SK-N-SH treated with all-trans-retinoic acid at 6 μM for 48 hours (cell line): Measurements from ENCODE around the gene TNFRSF21.
A peak's percentile ranks its signal among the peaks of the same experiment; 100 is the strongest.

Experiments used
- ATAC-seq: fragments of 200-7000 bp; cut with Tn5 transposase; 3 replicates; pipeline ENCODE4 v1.9.1; 2020; ENCODE audit warnings: mild to moderate bottlenecking, moderate library complexity
- ARNTL ChIP-seq: fragments of 450-650 bp; formaldehyde crosslinking; IDR thresholded peaks from 2 replicates; pipeline ENCODE4 v1.5.0; 2020; ENCODE audit warnings: low read depth, mild to moderate bottlenecking, moderate library complexity, borderline replicate concordance
- CSDC2 ChIP-seq: fragments of 250-450 bp; sonication (Bioruptor Pico); IDR thresholded peaks from 2 replicates; pipeline ENCODE4 v1.5.0; 2020; ENCODE audit warnings: mild to moderate bottlenecking, moderate library complexity
- CSRNP3 ChIP-seq: fragments of 250-450 bp; sonication (Bioruptor Pico); IDR thresholded peaks from 2 replicates; pipeline ENCODE4 v1.5.1; 2021; ENCODE audit warnings: mild to moderate bottlenecking, moderate library complexity
- ESRRG ChIP-seq: fragments of 250-450 bp; sonication (Bioruptor Pico); IDR thresholded peaks from 2 replicates; pipeline ENCODE4 v1.6.1; 2021; ENCODE audit warnings: mild to moderate bottlenecking
- ISL1 ChIP-seq: fragments of 250-450 bp; sonication (Bioruptor Pico); IDR thresholded peaks from 2 replicates; pipeline ENCODE4 v2.1.2; 2022; ENCODE audit warnings: mild to moderate bottlenecking, moderate library complexity
- OSR1 ChIP-seq: fragments of 250-450 bp; sonication (Bioruptor Pico); IDR thresholded peaks from 2 replicates; pipeline ENCODE4 v1.8.0; 2022; ENCODE audit warnings: moderate library complexity, mild to moderate bottlenecking, inconsistent platforms
- PPARA ChIP-seq: fragments of 250-450 bp; sonication (Bioruptor Pico); IDR thresholded peaks from 2 replicates; pipeline ENCODE4 v1.5.0; 2020; ENCODE audit warnings: mild to moderate bottlenecking, borderline replicate concordance
- RARB ChIP-seq: fragments of 250-450 bp; sonication (Bioruptor Pico); IDR thresholded peaks from 2 replicates; pipeline ENCODE4 v1.8.0; 2021; ENCODE audit warnings: mild to moderate bottlenecking, moderate library complexity
- SNAI2 ChIP-seq: fragments of 250-450 bp; sonication (Bioruptor Pico); IDR thresholded peaks from 2 replicates; pipeline ENCODE4 v1.5.0; 2020; ENCODE audit warnings: mild to moderate bottlenecking, moderate library complexity
- TCF4 ChIP-seq: fragments of 250-450 bp; sonication (Bioruptor Pico); IDR thresholded peaks from 2 replicates; pipeline ENCODE4 v1.8.0; 2021; ENCODE audit warnings: mild to moderate bottlenecking, moderate library complexity, borderline replicate concordance
- TOX ChIP-seq: fragments of 250-450 bp; sonication (Bioruptor Pico); IDR thresholded peaks from 2 replicates; pipeline ENCODE4 v1.8.0; 2021; ENCODE audit warnings: mild to moderate bottlenecking, moderate library complexity, borderline replicate concordance
- ZC3H10 ChIP-seq: fragments of 250-450 bp; sonication (Bioruptor Pico); IDR thresholded peaks from 2 replicates; pipeline ENCODE4 v1.5.1; 2021; ENCODE audit warnings: mild to moderate bottlenecking, moderate library complexity
- ZFP3 ChIP-seq: fragments of 250-450 bp; sonication (Bioruptor Pico); IDR thresholded peaks from 2 replicates; pipeline ENCODE4 v1.5.0; 2020; ENCODE audit warnings: mild to moderate bottlenecking, moderate library complexity
- ZNF565 ChIP-seq: fragments of 450-650 bp; formaldehyde crosslinking; conservative IDR thresholded peaks from 2 replicates; pipeline ENCODE4 v1.5.0; 2020; ENCODE audit warnings: low read depth, mild to moderate bottlenecking, moderate library complexity
- ZNF70 ChIP-seq: fragments of 450-650 bp; formaldehyde crosslinking; IDR thresholded peaks from 2 replicates; pipeline ENCODE4 v1.5.0; 2020; ENCODE audit warnings: mild to moderate bottlenecking, moderate library complexity
- ZNF8 ChIP-seq: fragments of 450-650 bp; formaldehyde crosslinking; IDR thresholded peaks from 2 replicates; pipeline ENCODE4 v1.5.0; 2020; ENCODE audit warnings: mild to moderate bottlenecking, moderate library complexity
- TF ChIP-seq, protein P1 (sequence below): fragments of 250-450 bp; sonication (Bioruptor Pico); IDR thresholded peaks from 2 replicates; pipeline ENCODE4 v1.5.0; 2020; ENCODE audit warnings: mild to moderate bottlenecking, moderate library complexity
- TF ChIP-seq, protein P2 (sequence below): fragments of 250-450 bp; sonication (Bioruptor Pico); IDR thresholded peaks from 2 replicates; pipeline ENCODE4 v1.8.0; 2021; ENCODE audit warnings: low read depth, mild to moderate bottlenecking, moderate library complexity, borderline replicate concordance
- TF ChIP-seq, protein P3 (sequence below): fragments of 250-450 bp; sonication (Bioruptor Pico); IDR thresholded peaks from 2 replicates; pipeline ENCODE4 v1.5.1; 2020; ENCODE audit warnings: low read depth, mild to moderate bottlenecking, moderate library complexity
- TF ChIP-seq, protein P4 (sequence below): fragments of 250-450 bp; sonication (Bioruptor Pico); IDR thresholded peaks from 2 replicates; pipeline ENCODE4 v1.8.0; 2020; ENCODE audit warnings: mild to moderate bottlenecking, moderate library complexity, borderline replicate concordance

Gene TNFRSF21

GRCh38 chr6:47196113-47196512 is 113.6 kb downstream of the TNFRSF21 start:
- no peak for ATAC-seq
- TF ChIP-seq ZNF8 (no peak), ARNTL (CRISPR knock-in tag) (no peak), SNAI2 (no peak), TCF4 (no peak), RARB (no peak), TOX (no peak), PPARA (no peak), CSRNP3 (CRISPR knock-in tag) (no peak), CSDC2 (CRISPR knock-in tag) (no peak), OSR1 (CRISPR knock-in tag) (no peak), ZFP3 (CRISPR knock-in tag) (no peak), ISL1 (CRISPR knock-in tag) (no peak), ZNF565 (no peak)
- TF ChIP-seq, protein P1, sequence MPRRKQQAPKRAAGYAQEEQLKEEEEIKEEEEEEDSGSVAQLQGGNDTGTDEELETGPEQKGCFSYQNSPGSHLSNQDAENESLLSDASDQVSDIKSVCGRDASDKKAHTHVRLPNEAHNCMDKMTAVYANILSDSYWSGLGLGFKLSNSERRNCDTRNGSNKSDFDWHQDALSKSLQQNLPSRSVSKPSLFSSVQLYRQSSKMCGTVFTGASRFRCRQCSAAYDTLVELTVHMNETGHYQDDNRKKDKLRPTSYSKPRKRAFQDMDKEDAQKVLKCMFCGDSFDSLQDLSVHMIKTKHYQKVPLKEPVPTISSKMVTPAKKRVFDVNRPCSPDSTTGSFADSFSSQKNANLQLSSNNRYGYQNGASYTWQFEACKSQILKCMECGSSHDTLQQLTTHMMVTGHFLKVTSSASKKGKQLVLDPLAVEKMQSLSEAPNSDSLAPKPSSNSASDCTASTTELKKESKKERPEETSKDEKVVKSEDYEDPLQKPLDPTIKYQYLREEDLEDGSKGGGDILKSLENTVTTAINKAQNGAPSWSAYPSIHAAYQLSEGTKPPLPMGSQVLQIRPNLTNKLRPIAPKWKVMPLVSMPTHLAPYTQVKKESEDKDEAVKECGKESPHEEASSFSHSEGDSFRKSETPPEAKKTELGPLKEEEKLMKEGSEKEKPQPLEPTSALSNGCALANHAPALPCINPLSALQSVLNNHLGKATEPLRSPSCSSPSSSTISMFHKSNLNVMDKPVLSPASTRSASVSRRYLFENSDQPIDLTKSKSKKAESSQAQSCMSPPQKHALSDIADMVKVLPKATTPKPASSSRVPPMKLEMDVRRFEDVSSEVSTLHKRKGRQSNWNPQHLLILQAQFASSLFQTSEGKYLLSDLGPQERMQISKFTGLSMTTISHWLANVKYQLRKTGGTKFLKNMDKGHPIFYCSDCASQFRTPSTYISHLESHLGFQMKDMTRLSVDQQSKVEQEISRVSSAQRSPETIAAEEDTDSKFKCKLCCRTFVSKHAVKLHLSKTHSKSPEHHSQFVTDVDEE (CRISPR knock-in tag), result no peak
- TF ChIP-seq, protein P2, sequence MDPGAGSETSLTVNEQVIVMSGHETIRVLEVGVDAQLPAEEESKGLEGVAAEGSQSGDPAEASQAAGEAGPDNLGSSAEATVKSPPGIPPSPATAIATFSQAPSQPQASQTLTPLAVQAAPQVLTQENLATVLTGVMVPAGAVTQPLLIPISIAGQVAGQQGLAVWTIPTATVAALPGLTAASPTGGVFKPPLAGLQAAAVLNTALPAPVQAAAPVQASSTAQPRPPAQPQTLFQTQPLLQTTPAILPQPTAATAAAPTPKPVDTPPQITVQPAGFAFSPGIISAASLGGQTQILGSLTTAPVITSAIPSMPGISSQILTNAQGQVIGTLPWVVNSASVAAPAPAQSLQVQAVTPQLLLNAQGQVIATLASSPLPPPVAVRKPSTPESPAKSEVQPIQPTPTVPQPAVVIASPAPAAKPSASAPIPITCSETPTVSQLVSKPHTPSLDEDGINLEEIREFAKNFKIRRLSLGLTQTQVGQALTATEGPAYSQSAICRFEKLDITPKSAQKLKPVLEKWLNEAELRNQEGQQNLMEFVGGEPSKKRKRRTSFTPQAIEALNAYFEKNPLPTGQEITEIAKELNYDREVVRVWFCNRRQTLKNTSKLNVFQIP (CRISPR knock-in tag), result no peak
- TF ChIP-seq, protein P3, sequence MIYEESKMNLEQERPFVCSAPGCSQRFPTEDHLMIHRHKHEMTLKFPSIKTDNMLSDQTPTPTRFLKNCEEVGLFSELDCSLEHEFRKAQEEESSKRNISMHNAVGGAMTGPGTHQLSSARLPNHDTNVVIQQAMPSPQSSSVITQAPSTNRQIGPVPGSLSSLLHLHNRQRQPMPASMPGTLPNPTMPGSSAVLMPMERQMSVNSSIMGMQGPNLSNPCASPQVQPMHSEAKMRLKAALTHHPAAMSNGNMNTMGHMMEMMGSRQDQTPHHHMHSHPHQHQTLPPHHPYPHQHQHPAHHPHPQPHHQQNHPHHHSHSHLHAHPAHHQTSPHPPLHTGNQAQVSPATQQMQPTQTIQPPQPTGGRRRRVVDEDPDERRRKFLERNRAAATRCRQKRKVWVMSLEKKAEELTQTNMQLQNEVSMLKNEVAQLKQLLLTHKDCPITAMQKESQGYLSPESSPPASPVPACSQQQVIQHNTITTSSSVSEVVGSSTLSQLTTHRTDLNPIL (CRISPR knock-in tag), result no peak
- TF ChIP-seq, all 23 proteins: peak for 0

GRCh38 chr6:47195011-47195650 is 114.6 kb downstream of the TNFRSF21 start:
- peak; percentile 92 for ATAC-seq
- TF ChIP-seq ZC3H10 (no peak), ISL1 (CRISPR knock-in tag) (no peak), TCF4 (peak; percentile 29; the same call in 1 of the 2 replicates)

GRCh38 chr6:47188588-47189021 is 121.1 kb downstream of the TNFRSF21 start:
- TF ChIP-seq CSRNP3 (CRISPR knock-in tag), result no peak
- no peak for TF ChIP-seq ZC3H10
- TF ChIP-seq, protein P4, sequence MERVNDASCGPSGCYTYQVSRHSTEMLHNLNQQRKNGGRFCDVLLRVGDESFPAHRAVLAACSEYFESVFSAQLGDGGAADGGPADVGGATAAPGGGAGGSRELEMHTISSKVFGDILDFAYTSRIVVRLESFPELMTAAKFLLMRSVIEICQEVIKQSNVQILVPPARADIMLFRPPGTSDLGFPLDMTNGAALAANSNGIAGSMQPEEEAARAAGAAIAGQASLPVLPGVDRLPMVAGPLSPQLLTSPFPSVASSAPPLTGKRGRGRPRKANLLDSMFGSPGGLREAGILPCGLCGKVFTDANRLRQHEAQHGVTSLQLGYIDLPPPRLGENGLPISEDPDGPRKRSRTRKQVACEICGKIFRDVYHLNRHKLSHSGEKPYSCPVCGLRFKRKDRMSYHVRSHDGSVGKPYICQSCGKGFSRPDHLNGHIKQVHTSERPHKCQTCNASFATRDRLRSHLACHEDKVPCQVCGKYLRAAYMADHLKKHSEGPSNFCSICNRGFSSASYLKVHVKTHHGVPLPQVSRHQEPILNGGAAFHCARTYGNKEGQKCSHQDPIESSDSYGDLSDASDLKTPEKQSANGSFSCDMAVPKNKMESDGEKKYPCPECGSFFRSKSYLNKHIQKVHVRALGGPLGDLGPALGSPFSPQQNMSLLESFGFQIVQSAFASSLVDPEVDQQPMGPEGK (CRISPR knock-in tag), result no peak
- no peak for TF ChIP-seq PPARA
- TF ChIP-seq ZFP3 (CRISPR knock-in tag), result no peak
- TF ChIP-seq ESRRG (CRISPR knock-in tag), result no peak
- no peak for TF ChIP-seq ZNF70 (CRISPR knock-in tag)
- TF ChIP-seq, protein P1 (CRISPR knock-in tag), result no peak
- ATAC-seq, result peak; percentile 55
